ENCODE data around the gene NTF3.

- no peak for TF ChIP-seq CTCF (IDR thresholded peaks at IDR 0.05)
- no peak for TF ChIP-seq POLR2A (IDR thresholded peaks at IDR 0.05)
Observed at GRCh38 chr12:5479761-5480160, 47.9 kb downstream of the NTF3 start.
